ENCODE measurements around the gene LGALS4. TPM values are rescaled to one million over a fixed set of nuclear protein-coding genes. Genes with fewer than 3 reads are reported as not detected.
A peak's percentile ranks its signal among the peaks of the same experiment; 100 is the strongest.
"Not testable (repeated sequence)": the region's sequence is repeated elsewhere in the genome, so short reads cannot be mapped to it uniquely, and the experiment has no call there.

LGALS4 gene
- total RNA-seq, 1 experiment from 2014 or later, result 1.0 TPM

GRCh38 chr19:38817081-38817480 lies 4.3 kb upstream of the LGALS4 start:
- Histone ChIP-seq H2AFZ (no peak overlapping the region), H3F3A (ENCODE audit: insufficient read depth, low read depth) (peaks cover 4% of the 10 kb centered on the region; the same call in 1 of the 2 replicates), H3K27me3 (ENCODE audit: insufficient read depth, low read depth) (no peaks in the 10 kb centered on the region), H3K9me3 (ENCODE audit: insufficient read depth, low read depth) (no peaks in the 10 kb centered on the region), H3K4me2 (no peak overlapping the region), H3K4me3 (no peak overlapping the region), H3K36me3 (ENCODE audit: low read depth) (no peaks in the 10 kb centered on the region), H3K4me1 (replicated peaks; ENCODE audit: insufficient read depth) (peaks cover 8% of the 10 kb centered on the region; the same call in 1 of the 2 replicates), H3K9me2 (ENCODE audit: insufficient read depth) (no peaks in the 10 kb centered on the region), H3K27ac (no peak overlapping the region), H4K20me1 (ENCODE audit: insufficient read depth) (no peaks in the 10 kb centered on the region), H3K79me2 (ENCODE audit: low read depth) (no peaks in the 10 kb centered on the region)
- intact Hi-C loops (cut with micrococcal nuclease; ENCODE audit: unreplicated experiment), result no loop called here
- ChIA-PET CTCF (no interaction called here), POLR2A (ENCODE audit: unreplicated experiment) (no interaction called here)
- BruUV-seq (replicated peaks), result no TSS peak
- no peak for TF ChIP-seq EZH2 (IDR thresholded peaks at IDR 0.05; ENCODE audit: low read depth)
- TF ChIP-seq CTCF (conservative IDR thresholded peaks at IDR 0.05), result no peak
- no peak for DNase-seq

GRCh38 chr19:38816131-38816750 lies 3.5 kb upstream of the LGALS4 start:
- TF ChIP-seq EZH2 (IDR thresholded peaks at IDR 0.05; ENCODE audit: low read depth) (no peak), CTCF (conservative IDR thresholded peaks at IDR 0.05) (no peak)
- no peaks in the 10 kb centered on the region for H4K20me1 ChIP-seq (ENCODE audit: insufficient read depth)
- H3K4me1 ChIP-seq (replicated peaks; ENCODE audit: insufficient read depth), result peaks cover 8% of the 10 kb centered on the region; the same call in 1 of the 2 replicates
- intact Hi-C loops (cut with micrococcal nuclease; ENCODE audit: unreplicated experiment), result no loop called here
- H3K79me2 ChIP-seq (ENCODE audit: low read depth), result no peaks in the 10 kb centered on the region
- H2AFZ ChIP-seq, result no peak overlapping the region
- no peak for DNase-seq
- H3K36me3 ChIP-seq (ENCODE audit: low read depth), result no peaks in the 10 kb centered on the region
- H3K4me3 ChIP-seq, result no peak overlapping the region
- H3F3A ChIP-seq (ENCODE audit: insufficient read depth, low read depth), result peaks cover 4% of the 10 kb centered on the region; the same call in 1 of the 2 replicates
- BruUV-seq (replicated peaks), result no TSS peak
- no peak overlapping the region for H3K27ac ChIP-seq
- H3K9me2 ChIP-seq (ENCODE audit: insufficient read depth), result no peaks in the 10 kb centered on the region
- H3K4me2 ChIP-seq, result no peak overlapping the region
- POLR2A ChIA-PET (ENCODE audit: unreplicated experiment), result interaction anchor here (0.6 kb wide), 1 partner anchor 9 kb away, joined by 8 read pairs; no protein-coding TSS in a partner anchor
- no peaks in the 10 kb centered on the region for H3K27me3 ChIP-seq (ENCODE audit: insufficient read depth, low read depth)
- H3K9me3 ChIP-seq (ENCODE audit: insufficient read depth, low read depth), result no peaks in the 10 kb centered on the region
- CTCF ChIA-PET, result no interaction called here

- H3K9me3 ChIP-seq (ENCODE audit: insufficient read depth, low read depth), result no peaks in the 10 kb centered on the region
- no peak overlapping the region for H3K4me3 ChIP-seq
- no peak overlapping the region for H3K4me2 ChIP-seq
- no peaks in the 10 kb centered on the region for H3K9me2 ChIP-seq (ENCODE audit: insufficient read depth)
- no peaks in the 10 kb centered on the region for H3K27me3 ChIP-seq (ENCODE audit: insufficient read depth, low read depth)
- H4K20me1 ChIP-seq (ENCODE audit: insufficient read depth), result no peaks in the 10 kb centered on the region
- peaks cover 8% of the 10 kb centered on the region; the same call in 1 of the 2 replicates for H3K4me1 ChIP-seq (replicated peaks; ENCODE audit: insufficient read depth)
- DNase-seq, result peak in 1 of 2 experiments; percentile 33
- no peaks in the 10 kb centered on the region for H3K36me3 ChIP-seq (ENCODE audit: low read depth)
- CTCF ChIA-PET, result no interaction called here
- no peaks in the 10 kb centered on the region for H3K79me2 ChIP-seq (ENCODE audit: low read depth)
- intact Hi-C loops (cut with micrococcal nuclease; ENCODE audit: unreplicated experiment), result no loop called here
- peaks cover 4% of the 10 kb centered on the region; the same call in 1 of the 2 replicates for H3F3A ChIP-seq (ENCODE audit: insufficient read depth, low read depth)
- TF ChIP-seq EZH2 (IDR thresholded peaks at IDR 0.05; ENCODE audit: low read depth) (no peak), CTCF (conservative IDR thresholded peaks at IDR 0.05) (no peak)
- BruUV-seq (replicated peaks), result TSS peak; percentile 47
- H2AFZ ChIP-seq, result no peak overlapping the region
- POLR2A ChIA-PET (ENCODE audit: unreplicated experiment), result no interaction called here
- H3K27ac ChIP-seq, result no peak overlapping the region
Measured at GRCh38 chr19:38815059-38816001, 2.6 kb upstream of the LGALS4 start.

GRCh38 chr19:38813932-38814331 lies 1.2 kb upstream of the LGALS4 start:
- H2AFZ ChIP-seq; H3K27me3 ChIP-seq (ENCODE audit: insufficient read depth, low read depth); H3K4me1 ChIP-seq (replicated peaks; ENCODE audit: insufficient read depth); intact Hi-C loops (cut with micrococcal nuclease; ENCODE audit: unreplicated experiment); H3K27ac ChIP-seq; H3K9me3 ChIP-seq (ENCODE audit: insufficient read depth, low read depth); H3K9me2 ChIP-seq (ENCODE audit: insufficient read depth); POLR2A ChIA-PET (ENCODE audit: unreplicated experiment); H3K4me3 ChIP-seq; H3K79me2 ChIP-seq (ENCODE audit: low read depth); H4K20me1 ChIP-seq (ENCODE audit: insufficient read depth); H3K36me3 ChIP-seq (ENCODE audit: low read depth); H3K4me2 ChIP-seq; DNase-seq; H3F3A ChIP-seq (ENCODE audit: insufficient read depth, low read depth); BruUV-seq (replicated peaks): not testable (repeated sequence)
- CTCF ChIA-PET, result interaction anchor here (0.7 kb wide), 1 partner anchor 81 kb away, joined by 6 read pairs; no protein-coding TSS in a partner anchor

Data from PC-9 (cell line).